ENCODE data around the gene PHKG1. TPM values are rescaled to one million over a fixed set of nuclear protein-coding genes. Genes with fewer than 3 reads are reported as not detected.
"Not testable (repeated sequence)": the region's sequence is repeated elsewhere in the genome, so short reads cannot be mapped to it uniquely, and the experiment has no call there.

Gene PHKG1
- total and polyA plus RNA-seq, 8 donors, result 0.31 to 39.3 (median 1.5) TPM; not detected in 3

- Histone ChIP-seq H3K27ac (peak overlapping the region; percentile 67 to 95 (median 79)), H3K9me3 (no peaks in the 10 kb centered on the region), H3K4me1 (peaks cover 27 to 62% (median 51%) of the 10 kb centered on the region in 4 donors), H3K36me3 (peaks cover 0 to 5% (median 5%) of the 10 kb centered on the region in 4 donors), H3K4me3 (no peak overlapping the region), H3K27me3 (no peaks in the 10 kb centered on the region)
- TF ChIP-seq POLR2AphosphoS5 (IDR thresholded peaks at IDR 0.05), result no peak
- no peak for TF ChIP-seq CTCF (IDR thresholded peaks at IDR 0.05)
- no peak for TF ChIP-seq POLR2A (IDR thresholded peaks at IDR 0.05)
- TF ChIP-seq EP300 (IDR thresholded peaks at IDR 0.05), result no peak
- 80 to 90% (median 86%) methylated on average over 1 of the region's 1 CpG for WGBS, 5 donors
- intact Hi-C loops (cut with DNase I; ENCODE audit: low total_unique reads), result no loop called here
- no peak for DNase-seq
Observed at GRCh38 chr7:56048245-56048644, 44.5 kb downstream of the PHKG1 start.

- DNase-seq, result peak in 1 of 2 donors; percentile 16
- WGBS, 5 donors, result 43 to 59% (median 53%) methylated on average over 10 to 11 of the region's 11 CpGs
- H3K4me1 ChIP-seq, result peaks cover 26 to 56% (median 45%) of the 10 kb centered on the region in 4 donors
- H3K9me3 ChIP-seq; intact Hi-C loops (cut with DNase I; ENCODE audit: low total_unique reads); H3K36me3 ChIP-seq; H3K4me3 ChIP-seq; H3K27me3 ChIP-seq: not testable (repeated sequence)
- peak overlapping the region; percentile 67 to 95 (median 77) for H3K27ac ChIP-seq
Observed at GRCh38 chr7:56047446-56048116, 45.2 kb downstream of the PHKG1 start.

- peaks cover 26 to 51% (median 40%) of the 10 kb centered on the region in 4 donors for H3K4me1 ChIP-seq
- no peaks in the 10 kb centered on the region for H3K9me3 ChIP-seq
- H3K36me3 ChIP-seq, result peaks cover 0 to 5% (median 0%) of the 10 kb centered on the region in 4 donors
- no peak for TF ChIP-seq CTCF (IDR thresholded peaks at IDR 0.05)
- TF ChIP-seq POLR2A (IDR thresholded peaks at IDR 0.05), result no peak
- no peak for TF ChIP-seq EP300 (IDR thresholded peaks at IDR 0.05)
- TF ChIP-seq POLR2AphosphoS5 (IDR thresholded peaks at IDR 0.05), result peak; percentile 52 to 79 (median 57)
- intact Hi-C loops (cut with DNase I; ENCODE audit: low total_unique reads), result no loop called here
- H3K4me3 ChIP-seq, result no peak overlapping the region
- peak overlapping the region; percentile 61 to 95 (median 77) for H3K27ac ChIP-seq
- 21 to 36% (median 29%) methylated on average over 5 of the region's 5 CpGs for WGBS, 5 donors
- peak; percentile 44 to 80 for DNase-seq
- no peaks in the 10 kb centered on the region for H3K27me3 ChIP-seq
Observed at GRCh38 chr7:56046721-56047445, 45.9 kb downstream of the PHKG1 start.

GRCh38 chr7:56045758-56046157 lies 47.0 kb downstream of the PHKG1 start:
- intact Hi-C loops (cut with DNase I; ENCODE audit: low total_unique reads); DNase-seq; H3K36me3 ChIP-seq; H3K27ac ChIP-seq; H3K4me3 ChIP-seq; H3K27me3 ChIP-seq; H3K9me3 ChIP-seq: not testable (repeated sequence)
- H3K4me1 ChIP-seq, result peaks cover 25 to 48% (median 36%) of the 10 kb centered on the region in 4 donors
- WGBS, 5 donors, result 82 to 97% (median 96%) methylated on average over 2 of the region's 2 CpGs

- Histone ChIP-seq H3K36me3 (peaks cover 0 to 6% (median 2%) of the 10 kb centered on the region in 4 donors), H3K4me1 (no peaks in the 10 kb centered on the region), H3K27ac (no peak overlapping the region), H3K9me3 (no peaks in the 10 kb centered on the region), H3K4me3 (no peak overlapping the region), H3K27me3 (no peaks in the 10 kb centered on the region)
- no peak for DNase-seq
- intact Hi-C loops (cut with DNase I; ENCODE audit: low total_unique reads), result no loop called here
- TF ChIP-seq POLR2AphosphoS5 (IDR thresholded peaks at IDR 0.05) (no peak), EP300 (IDR thresholded peaks at IDR 0.05) (no peak), CTCF (IDR thresholded peaks at IDR 0.05) (no peak)
- WGBS, 5 donors, result 53 to 72% (median 59%) methylated on average over 3 of the region's 3 CpGs
Observed at GRCh38 chr7:56040730-56041129, 52.0 kb downstream of the PHKG1 start.

All from stomach (tissue), 9 donors.